Measurements from ENCODE around the gene NEK11.
A peak's percentile ranks its signal among the peaks of the same experiment; 100 is the strongest.

NEK11 gene

DNA sequence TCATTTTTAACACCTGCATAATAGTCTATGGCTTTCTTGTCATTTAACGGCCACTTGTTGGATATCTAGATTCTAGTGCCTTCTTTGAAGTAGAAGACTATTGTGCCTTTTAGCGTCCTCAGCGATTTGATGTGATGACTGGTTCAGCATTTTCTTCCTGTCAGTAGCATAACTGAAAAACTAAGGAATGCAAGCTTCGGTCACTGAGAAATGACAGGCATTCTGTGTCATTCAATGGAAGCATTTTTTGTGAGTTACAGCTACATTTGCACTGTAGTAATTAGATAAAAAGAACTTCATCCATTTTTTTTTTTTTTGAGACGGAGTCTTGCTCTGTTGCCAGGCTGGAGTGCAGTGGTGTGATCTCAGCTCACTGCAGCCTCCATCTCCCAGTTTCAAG is 10.3 kb downstream of the NEK11 start:
- H3K4me3 ChIP-seq (ENCODE audit: low read length): no peak overlapping the region
- no peak for DNase-seq (ENCODE audit: low read depth, low spot score)

DNA sequence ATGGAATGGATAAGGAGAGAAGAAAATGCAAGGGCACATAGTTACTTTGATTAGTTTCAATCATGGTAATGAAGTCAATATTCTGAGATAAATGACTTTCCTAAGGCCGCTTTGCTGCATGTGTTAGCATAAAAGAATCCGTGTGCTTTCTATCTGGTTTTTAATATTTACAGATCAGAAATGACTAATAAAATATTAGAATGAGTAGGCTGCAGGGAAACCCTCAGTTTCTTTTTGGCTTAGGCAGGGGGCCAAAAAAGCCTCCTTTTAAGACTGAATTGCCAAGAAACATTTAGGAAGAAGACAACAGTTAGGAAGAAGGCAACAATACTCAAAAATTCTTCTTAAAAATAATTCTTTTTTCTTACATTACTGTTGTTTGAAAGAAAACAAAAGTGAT is 11.6 kb downstream of the NEK11 start:
- no peak for DNase-seq (ENCODE audit: low read depth, low spot score)
- H3K4me3 ChIP-seq (ENCODE audit: low read length): no peak overlapping the region

DNA sequence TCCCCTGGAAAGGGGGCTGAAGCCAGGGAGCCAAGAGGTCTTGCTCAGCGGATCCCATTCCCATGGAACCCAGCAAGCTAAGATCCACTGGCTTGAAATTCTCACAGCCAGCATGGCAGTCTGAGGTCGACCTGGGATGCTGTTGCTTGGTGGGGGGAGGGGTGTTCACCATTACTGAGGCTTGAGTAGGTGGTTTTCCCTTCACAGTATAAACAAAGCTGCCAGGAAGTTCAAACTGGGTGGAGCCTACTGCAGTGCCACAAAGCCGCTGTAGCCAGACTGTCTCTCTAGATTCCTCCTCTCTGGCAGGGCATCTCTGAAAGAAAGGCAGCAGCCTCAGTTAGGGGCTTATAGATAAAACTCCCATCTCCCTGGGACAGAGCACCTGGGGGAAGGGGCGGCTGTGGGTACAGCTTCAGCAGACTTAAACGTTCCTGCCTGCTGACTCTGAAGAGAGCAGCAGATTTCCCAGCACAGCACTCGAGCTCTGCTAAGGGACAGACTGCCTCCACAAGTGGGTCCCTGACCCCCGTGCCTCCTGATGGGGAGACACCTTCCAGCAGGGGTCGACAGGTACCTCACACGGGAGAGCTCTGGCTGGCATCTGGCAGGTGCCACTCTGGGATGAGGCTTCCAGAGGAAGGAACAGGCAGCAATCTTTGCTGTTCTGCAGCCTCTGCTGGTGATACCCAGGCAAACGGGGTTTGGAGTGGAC is 15.8 kb downstream of the NEK11 start:
- peak overlapping the region; percentile 20 for H3K4me3 ChIP-seq (ENCODE audit: low read length)
- peak; percentile 76 for DNase-seq (ENCODE audit: low read depth, low spot score)

DNA sequence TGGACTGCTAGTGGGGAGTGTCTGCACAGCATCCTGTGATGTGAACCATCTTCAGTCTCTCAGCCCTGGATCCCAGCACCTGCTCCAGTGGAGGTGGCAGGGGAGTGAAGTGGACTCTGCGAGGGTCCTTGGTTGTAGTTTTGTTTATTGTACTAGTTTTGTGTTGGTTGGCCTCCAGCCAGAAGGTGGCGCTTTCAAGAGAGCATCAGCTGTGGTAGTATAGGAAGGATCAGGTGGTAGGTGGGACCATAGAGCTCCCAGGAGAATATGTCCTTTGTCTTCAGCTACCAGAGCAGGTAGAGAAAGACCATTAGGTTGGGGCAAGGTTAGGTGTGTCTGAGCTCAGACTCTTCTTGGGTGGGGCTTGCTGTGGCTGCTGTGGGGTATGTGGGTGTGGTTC is 20.9 kb downstream of the NEK11 start:
- DNase-seq (ENCODE audit: low read depth, low spot score): no peak
- no peak overlapping the region for H3K4me3 ChIP-seq (ENCODE audit: low read length)

DNA sequence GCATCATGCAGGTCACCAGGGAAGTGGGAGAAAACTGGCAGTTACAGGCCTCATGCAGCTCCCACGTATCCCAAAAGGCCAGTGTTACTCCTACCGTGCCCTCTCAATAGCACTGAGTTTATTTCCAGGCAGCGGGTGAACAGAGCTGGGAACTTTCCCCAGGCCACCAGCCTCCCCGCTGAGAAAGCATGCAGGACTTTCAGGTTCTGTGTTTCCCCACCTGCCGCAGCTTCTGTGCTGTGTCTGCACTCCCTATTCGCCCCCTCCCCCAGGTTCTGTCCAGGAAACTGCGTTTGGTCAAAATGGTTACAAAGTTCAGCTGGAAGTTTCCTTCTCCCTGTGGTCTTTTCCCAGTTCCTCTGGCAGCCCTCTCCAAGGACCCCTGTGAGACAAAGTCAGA is 21.4 kb downstream of the NEK11 start:
- no peak overlapping the region for H3K4me3 ChIP-seq (ENCODE audit: low read length)
- DNase-seq (ENCODE audit: low read depth, low spot score): no peak

DNA sequence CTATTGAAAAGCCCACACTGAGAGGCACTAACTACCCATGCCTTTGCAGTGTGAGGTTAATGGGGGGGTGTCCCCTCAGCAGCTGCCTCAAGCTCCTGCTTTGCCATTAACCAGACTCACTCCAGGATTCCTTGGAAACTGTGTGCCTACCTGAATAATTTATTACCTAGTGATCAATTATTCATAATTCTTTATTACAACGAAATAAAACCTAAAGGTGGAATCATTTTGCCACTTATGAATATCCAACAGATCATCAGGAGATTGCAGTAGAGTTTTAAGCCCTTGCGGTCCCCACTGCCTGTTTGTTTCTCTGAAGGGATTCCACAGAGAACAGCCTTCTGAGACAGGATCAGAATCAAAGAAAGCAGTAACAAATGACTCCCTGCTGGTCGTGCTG is 23.3 kb downstream of the NEK11 start:
- DNase-seq (ENCODE audit: low read depth, low spot score): no peak
- no peak overlapping the region for H3K4me3 ChIP-seq (ENCODE audit: low read length)

DNA sequence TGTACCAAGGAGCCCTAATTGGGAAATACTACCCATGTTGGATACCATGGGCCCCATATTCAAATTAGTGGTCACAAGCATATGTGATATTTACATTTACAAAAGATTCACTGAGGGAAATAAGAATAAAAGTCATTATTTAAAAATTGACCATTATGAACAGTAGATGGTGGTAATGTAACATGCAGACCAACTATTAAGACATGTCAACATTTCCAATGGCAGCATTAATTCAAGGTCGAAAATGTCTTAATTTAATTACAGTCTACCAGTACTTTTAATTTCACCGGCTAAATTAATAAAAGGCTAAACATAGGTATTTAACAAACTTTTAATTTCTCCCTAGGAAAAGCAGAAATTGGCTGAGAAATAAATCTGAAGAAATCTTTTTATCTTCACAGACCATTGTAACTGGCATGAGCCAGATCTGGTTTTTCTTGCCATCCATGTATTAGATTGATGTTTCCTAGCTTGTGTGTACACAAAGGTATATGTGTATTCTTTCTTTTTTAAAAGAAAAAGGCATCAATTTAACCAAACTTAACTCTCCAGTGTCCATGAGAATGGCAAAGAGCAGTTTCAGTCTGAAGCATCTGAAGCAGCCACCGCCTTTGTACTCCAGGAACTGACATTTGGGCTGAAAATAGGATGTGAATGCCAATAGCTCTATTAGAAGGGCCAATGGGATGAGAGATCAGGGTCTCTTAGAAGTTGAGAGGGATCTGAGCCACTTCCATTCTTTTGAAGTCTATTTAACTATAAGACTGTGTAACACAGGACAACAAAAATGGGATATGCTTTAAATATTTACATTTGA is 26.6 kb downstream of the NEK11 start:
- no peak for DNase-seq (ENCODE audit: low read depth, low spot score)
- no peak overlapping the region for H3K4me3 ChIP-seq (ENCODE audit: low read length)

DNA sequence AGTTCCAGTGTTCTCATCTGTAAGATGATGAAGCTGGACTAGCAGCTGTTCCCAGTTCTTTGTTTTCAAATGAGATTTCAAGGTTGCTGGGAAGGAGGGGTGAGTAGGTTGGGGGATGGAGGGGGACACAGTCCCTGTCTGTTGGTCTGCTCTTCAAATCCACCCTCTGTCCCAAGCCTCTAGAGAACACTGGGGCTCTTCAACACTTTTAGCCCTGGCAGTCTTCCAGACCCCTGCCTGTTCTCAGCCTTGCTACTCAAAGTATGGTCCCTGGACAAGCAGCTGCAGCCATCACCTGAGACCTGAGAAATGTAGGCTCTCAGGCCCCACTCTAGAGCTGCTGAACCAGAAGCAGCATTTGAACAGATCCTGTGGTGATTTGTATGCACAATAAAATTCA is 41.3 kb downstream of the NEK11 start:
- H3K4me3 ChIP-seq (ENCODE audit: low read length): no peak overlapping the region
- DNase-seq (ENCODE audit: low read depth, low spot score): no peak

DNA sequence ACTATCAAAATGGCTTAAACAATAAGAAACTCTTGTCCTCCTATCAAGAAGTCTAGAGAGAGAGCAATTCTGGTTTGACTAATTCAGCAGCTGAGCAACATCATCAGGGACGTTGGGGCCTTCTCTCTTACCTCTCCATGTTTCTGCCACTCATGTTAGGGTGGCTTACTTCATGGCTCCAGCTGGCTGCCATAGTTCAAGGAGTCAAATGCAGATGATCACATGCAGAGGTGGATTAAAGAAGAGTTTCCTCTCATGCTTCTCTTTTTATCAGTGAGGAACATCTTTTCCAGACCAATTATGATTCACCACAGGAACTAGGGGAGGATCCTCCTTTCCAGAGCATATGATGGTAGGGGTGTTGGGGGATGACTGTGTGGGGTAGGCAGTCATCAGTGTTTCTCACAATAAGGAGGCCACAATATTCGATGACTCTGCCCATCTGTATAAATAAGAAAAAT is 45.5 kb downstream of the NEK11 start:
- H3K4me3 ChIP-seq (ENCODE audit: low read length): no peak overlapping the region
- peak; percentile 4 for DNase-seq (ENCODE audit: low read depth, low spot score)

DNA sequence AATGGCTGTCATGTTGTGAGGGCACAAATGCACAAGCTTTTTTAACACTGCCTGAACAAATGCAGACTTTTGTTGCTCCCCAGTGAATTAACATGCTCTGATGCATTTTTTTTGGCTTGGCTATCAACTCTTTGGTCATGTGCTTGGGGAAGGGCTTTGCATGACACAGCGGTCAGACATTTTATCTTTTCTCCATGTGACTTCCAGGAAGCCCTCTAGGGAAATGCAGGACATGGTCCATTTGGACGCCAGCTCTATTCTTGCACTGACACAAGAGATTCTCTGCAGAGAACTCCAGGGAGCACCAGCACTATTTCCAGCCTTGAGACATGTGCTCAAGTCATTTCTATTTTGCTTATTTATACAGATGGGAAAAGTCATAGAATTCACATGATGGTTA is 46.2 kb downstream of the NEK11 start:
- DNase-seq (ENCODE audit: low read depth, low spot score): no peak

DNA sequence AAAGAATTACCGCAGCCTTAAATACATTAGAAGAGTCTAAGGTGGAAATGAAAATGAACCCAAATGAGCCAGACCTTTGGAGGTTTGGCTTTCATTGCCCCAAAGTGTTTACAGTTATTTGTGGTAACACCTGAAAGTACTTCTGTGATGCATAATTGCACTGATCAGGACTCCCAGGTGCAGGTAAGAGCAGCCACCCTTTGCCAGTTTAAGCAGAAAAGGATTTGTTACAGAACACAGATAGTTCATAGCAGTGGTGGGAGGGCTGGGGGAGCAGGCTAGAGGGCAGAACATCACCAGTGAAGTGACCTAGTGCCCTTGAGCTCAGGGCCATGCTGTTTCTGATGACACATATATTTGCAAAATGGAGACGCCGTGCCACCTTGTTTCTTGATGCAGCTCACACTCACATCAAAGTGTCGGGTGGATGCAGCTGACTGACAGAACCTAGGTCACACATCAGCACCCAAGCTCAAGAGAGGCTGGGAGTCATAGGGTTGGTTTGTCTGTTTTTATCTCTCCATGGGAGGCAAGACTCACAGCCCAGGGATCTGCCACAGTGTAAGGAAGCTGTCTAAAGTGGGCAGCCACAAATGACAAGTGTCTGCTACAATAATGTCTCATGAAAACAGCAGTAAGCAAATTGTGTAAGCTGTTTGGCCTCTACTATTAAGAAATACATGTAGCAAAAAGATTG is 49.1 kb downstream of the NEK11 start:
- H3K4me3 ChIP-seq (ENCODE audit: low read length): no peak overlapping the region
- DNase-seq (ENCODE audit: low read depth, low spot score): peak; percentile 59

More for the DNA sequence above, 46.2 kb downstream of the NEK11 start:
- H3K4me3 ChIP-seq (ENCODE audit: low read length): no peak overlapping the region

DNA sequence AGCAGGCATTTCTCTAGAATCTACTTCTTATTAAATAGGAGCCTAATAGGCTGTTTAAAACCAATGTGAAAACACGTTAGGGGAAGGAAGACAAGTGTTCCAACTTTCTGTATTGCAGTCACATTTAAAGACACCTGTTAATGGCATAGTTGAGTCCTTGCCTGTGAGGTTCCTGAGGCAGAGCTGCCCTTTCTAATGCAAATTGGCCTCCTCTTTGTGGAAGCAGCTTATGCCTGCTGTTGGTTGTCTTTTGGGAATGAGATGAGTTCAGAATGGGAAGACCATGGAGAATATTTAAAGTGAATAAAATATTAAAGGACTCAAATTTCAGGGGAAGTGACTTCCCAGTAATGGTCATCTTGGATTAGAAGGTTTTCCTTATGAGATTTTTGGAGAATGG is 51.2 kb downstream of the NEK11 start:
- no peak for DNase-seq (ENCODE audit: low read depth, low spot score)
- no peak overlapping the region for H3K4me3 ChIP-seq (ENCODE audit: low read length)

DNA sequence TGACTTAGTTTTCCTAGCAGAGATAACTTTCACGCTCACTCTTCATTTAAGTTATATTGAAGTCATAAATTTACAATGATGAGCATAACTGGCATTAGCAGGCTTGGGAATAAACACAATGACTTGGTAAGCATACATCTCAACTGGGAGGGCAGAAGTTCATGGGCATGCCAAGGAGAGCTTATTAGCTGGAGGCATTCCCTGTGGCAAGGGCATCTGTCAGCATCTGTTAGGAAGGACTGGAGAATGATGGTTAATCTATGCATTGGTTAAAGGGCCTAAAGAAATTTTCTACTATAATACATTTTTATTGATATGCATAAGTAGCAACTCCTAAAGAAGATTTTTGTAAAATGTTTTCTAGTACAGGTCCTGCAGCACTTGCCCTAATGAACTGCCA is 52.4 kb downstream of the NEK11 start:
- H3K4me3 ChIP-seq (ENCODE audit: low read length): no peak overlapping the region

DNA sequence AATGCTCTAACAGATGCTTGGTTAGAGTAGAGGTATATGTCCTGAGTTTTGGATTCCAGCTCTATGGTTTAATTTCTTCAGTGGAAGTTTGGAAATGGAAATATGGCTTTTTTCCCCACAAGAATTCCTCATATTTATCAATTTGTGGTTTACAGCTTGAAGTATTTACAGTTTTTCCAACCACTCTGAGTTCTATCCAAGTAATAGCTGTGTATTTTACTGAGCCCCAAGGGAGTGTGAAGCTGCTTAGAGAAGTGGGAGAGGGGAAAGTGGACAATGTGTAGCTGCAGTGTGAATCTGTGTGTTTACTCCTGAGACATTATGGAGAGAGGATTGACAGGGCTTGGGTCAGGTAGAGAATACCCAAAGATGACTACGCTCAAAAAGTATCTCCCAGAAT is 54.5 kb downstream of the NEK11 start:
- no peak overlapping the region for H3K4me3 ChIP-seq (ENCODE audit: low read length)
- no peak for DNase-seq (ENCODE audit: low read depth, low spot score)

More for the DNA sequence above, 52.4 kb downstream of the NEK11 start:
- no peak for DNase-seq (ENCODE audit: low read depth, low spot score)

DNA sequence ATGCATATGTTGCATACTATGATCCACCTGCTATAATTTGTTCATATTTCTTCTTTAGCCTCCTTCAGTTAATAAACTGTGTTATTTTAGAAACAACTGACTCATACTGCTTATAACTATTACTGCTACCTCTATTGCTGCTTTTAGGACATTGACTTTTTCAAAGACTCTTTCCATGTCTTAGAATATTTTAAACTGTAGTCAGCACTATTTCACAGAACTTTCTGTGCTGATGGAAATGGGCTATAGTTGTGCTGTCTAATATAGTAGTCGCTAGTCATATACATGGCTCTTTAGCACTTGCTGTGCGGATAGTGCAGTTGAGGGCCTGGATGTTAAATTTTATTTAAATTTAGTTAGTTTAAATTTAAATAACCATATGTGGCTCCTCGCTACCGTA is 55.6 kb downstream of the NEK11 start:
- H3K4me3 ChIP-seq (ENCODE audit: low read length): no peak overlapping the region
- no peak for DNase-seq (ENCODE audit: low read depth, low spot score)

DNA sequence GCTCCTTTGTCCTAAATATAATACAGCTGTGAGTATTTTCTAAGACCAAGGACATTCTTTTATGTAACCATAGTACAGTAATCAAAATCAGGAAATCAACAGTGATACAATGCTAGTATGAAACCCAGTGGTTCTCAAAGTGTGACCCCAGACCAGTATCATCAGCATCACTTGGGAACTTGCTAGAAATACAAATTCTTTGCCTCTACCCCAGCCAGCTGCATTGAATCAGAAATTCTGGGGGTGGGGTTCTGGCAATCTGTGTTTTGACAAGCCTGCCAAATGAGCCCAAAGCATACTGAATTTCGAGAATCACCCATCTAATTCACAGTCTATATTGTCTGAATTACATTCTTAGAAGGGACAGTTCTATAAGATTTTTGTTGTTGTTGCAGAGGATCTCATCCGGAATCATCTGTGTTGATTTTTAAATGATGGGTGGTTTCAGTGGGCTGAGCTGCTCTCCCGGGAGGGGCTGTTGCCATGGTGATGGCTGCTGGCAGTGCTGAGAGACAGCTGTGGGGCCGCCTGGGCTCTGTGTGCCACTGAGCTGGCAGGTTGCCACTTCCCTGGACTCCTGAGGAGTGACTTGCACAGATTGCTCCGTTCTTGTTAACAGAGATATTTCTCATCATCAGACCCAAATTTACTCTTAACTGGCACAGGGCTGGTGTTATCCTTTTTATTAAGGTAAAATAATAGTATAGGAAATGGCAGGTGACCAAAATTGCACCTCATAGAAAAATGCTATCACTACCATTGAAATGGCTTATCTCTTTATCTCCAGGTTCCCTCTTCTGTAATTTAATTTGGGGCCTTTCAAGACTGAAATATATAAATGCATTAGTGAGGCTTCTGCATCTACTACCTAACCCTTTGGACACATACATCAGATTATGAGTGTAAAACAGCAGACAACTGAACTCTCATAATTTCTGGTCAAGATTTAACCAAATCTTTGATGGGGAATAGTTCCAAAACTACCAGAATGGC is 56.5 kb downstream of the NEK11 start:
- H3K4me3 ChIP-seq (ENCODE audit: low read length): no peak overlapping the region
- peak; percentile 46 for DNase-seq (ENCODE audit: low read depth, low spot score)

DNA sequence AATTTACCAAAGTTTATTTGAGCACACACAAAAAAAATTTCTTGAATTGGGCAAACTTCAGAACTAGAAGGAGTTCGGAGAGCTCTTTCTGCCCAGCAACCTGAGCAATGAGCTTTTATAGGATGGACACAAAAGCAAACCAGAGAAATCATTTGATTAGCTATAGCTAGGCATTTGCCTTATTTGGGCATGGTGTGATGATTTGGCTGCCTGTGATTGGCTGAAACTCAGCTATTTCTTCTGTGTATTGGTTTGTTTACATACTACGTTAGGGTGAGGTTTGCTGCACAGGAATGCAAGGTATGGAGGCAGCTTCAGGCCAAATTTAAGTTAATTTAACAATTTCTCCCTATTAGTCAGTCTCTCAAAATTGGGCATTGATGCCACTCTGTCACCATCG is 65.1 kb downstream of the NEK11 start:
- H3K4me3 ChIP-seq (ENCODE audit: low read length): no peak overlapping the region
- peak; percentile 3 for DNase-seq (ENCODE audit: low read depth, low spot score)

DNA sequence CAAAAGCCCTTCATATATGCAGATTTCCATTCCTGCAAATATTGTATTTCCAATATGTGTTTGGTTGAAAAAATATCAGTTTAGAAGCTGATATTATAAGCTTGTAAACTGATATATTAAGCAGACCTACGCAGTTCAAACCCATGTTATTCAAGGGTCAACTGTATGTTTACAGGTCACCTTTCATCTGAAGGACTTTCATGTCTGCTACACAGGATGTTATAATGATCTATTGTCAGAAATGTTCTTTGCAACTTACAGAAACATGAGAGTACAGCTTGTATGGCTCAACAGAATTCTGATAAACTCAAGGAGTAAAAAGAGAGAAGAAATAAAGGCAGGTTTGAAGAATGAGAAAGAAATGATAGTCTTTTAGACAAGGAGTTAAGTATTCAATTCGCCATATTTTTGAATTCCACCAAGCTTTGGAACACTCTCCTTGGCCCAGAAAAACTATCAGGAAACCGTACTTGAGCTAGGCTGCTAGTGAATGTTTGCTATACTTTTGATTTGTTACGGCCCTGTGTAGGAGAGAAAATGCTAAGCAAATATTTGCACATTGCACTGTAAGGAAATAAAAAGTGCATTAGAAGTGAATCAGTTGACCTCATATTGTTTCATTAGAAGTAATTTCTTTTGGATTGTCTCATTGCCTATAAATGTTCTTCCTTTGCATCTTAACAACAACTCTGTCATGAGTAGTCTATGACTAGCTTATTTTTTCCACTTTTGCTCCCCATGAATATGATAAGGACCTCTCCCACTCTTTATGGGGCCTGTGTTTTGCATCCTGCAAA is 81.2 kb downstream of the NEK11 start:
- no peak overlapping the region for H3K4me3 ChIP-seq (ENCODE audit: low read length)
- no peak for DNase-seq (ENCODE audit: low read depth, low spot score)
